Measurements from ENCODE around the gene SUMO3. TPM values are rescaled to one million over a fixed set of nuclear protein-coding genes. Genes with fewer than 3 reads are reported as not detected.

SUMO3 gene
- total RNA-seq, 1 experiment from 2014 or later, result 41.4 TPM

DNA sequence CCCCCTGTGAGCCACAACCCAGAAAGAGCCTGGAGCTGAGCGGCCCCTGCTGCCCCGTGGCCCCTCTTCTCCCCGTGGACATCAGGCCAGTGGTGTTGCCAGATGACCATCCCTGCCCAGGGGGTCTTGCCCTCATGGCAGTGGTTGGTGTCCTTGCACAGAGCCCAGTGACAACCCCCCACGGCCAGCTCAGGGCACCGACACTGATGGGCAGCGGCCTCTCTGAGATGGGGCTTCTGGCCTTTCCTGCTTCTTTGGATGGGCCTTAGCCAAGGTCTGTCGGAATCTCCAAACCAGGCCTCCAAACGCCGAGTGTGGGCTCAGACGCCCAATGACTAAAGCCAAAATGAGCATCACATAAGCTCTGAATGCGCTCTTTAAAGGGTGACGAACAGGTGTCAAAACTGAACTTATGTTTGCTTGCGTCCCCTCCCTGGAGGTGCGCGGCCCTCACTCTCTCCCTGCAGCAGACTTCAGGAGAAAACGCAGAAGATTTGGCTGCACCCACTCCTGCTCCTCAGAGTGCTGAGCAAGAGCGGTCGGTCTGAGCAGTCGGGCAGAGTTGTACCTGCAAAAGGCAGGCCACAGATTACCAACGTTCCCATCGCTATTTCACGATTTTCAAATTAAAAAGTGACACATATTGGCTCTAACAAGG is 58.1 kb downstream of the SUMO3 start:
- Histone ChIP-seq H3K36me3 (ENCODE audit: control insufficient read depth, insufficient read depth, low read length) (no peaks in the 10 kb centered on the region), H3K9me3 (ENCODE audit: control insufficient read depth, insufficient read depth, low read depth, low read length) (no peaks in the 10 kb centered on the region), H3K4me1 (ENCODE audit: control insufficient read depth, insufficient read depth, low read length) (no peaks in the 10 kb centered on the region), H3K27me3 (ENCODE audit: control insufficient read depth, insufficient read depth, low read length) (no peaks in the 10 kb centered on the region), H3K27ac (ENCODE audit: low read length) (no peak overlapping the region), H3K4me3 (ENCODE audit: low read depth in 2 of 2, low read length in 2 of 2) (no peak overlapping the region)
- ChIA-PET CTCF (no interaction called here), POLR2A (no interaction called here)
- TF ChIP-seq, protein P1, sequence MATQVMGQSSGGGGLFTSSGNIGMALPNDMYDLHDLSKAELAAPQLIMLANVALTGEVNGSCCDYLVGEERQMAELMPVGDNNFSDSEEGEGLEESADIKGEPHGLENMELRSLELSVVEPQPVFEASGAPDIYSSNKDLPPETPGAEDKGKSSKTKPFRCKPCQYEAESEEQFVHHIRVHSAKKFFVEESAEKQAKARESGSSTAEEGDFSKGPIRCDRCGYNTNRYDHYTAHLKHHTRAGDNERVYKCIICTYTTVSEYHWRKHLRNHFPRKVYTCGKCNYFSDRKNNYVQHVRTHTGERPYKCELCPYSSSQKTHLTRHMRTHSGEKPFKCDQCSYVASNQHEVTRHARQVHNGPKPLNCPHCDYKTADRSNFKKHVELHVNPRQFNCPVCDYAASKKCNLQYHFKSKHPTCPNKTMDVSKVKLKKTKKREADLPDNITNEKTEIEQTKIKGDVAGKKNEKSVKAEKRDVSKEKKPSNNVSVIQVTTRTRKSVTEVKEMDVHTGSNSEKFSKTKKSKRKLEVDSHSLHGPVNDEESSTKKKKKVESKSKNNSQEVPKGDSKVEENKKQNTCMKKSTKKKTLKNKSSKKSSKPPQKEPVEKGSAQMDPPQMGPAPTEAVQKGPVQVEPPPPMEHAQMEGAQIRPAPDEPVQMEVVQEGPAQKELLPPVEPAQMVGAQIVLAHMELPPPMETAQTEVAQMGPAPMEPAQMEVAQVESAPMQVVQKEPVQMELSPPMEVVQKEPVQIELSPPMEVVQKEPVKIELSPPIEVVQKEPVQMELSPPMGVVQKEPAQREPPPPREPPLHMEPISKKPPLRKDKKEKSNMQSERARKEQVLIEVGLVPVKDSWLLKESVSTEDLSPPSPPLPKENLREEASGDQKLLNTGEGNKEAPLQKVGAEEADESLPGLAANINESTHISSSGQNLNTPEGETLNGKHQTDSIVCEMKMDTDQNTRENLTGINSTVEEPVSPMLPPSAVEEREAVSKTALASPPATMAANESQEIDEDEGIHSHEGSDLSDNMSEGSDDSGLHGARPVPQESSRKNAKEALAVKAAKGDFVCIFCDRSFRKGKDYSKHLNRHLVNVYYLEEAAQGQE (IDR thresholded peaks at IDR 0.05; ENCODE audit: insufficient read depth in 1 of 2, low read depth in 2 of 2, low read length in 1 of 2), result no peak
- TF ChIP-seq SIN3A (IDR thresholded peaks at IDR 0.05; ENCODE audit: borderline replicate concordance, insufficient read depth, low read depth, low read length), result no peak
- TF ChIP-seq, protein P2, sequence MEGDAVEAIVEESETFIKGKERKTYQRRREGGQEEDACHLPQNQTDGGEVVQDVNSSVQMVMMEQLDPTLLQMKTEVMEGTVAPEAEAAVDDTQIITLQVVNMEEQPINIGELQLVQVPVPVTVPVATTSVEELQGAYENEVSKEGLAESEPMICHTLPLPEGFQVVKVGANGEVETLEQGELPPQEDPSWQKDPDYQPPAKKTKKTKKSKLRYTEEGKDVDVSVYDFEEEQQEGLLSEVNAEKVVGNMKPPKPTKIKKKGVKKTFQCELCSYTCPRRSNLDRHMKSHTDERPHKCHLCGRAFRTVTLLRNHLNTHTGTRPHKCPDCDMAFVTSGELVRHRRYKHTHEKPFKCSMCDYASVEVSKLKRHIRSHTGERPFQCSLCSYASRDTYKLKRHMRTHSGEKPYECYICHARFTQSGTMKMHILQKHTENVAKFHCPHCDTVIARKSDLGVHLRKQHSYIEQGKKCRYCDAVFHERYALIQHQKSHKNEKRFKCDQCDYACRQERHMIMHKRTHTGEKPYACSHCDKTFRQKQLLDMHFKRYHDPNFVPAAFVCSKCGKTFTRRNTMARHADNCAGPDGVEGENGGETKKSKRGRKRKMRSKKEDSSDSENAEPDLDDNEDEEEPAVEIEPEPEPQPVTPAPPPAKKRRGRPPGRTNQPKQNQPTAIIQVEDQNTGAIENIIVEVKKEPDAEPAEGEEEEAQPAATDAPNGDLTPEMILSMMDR (IDR thresholded peaks at IDR 0.05), result no peak
- no peak for TF ChIP-seq POLR2AphosphoS5 (IDR thresholded peaks at IDR 0.05; ENCODE audit: low read depth, low read length)
- TF ChIP-seq TCF7L2 (IDR thresholded peaks at IDR 0.05; ENCODE audit: low read depth, low read length), result no peak
- no TSS peak for BruUV-seq (replicated peaks)
- in situ Hi-C loops (cut with HindIII; ENCODE audit: low pct_unique_long_range_greater_than_20kb, low sequenced_read_pairs) (no loop called here), intact Hi-C loops (cut with micrococcal nuclease; ENCODE audit: unreplicated experiment) (no loop called here)
- ATAC-seq (no peak), DNase-seq (ENCODE audit: low read depth, low spot score) (no peak)

DNA sequence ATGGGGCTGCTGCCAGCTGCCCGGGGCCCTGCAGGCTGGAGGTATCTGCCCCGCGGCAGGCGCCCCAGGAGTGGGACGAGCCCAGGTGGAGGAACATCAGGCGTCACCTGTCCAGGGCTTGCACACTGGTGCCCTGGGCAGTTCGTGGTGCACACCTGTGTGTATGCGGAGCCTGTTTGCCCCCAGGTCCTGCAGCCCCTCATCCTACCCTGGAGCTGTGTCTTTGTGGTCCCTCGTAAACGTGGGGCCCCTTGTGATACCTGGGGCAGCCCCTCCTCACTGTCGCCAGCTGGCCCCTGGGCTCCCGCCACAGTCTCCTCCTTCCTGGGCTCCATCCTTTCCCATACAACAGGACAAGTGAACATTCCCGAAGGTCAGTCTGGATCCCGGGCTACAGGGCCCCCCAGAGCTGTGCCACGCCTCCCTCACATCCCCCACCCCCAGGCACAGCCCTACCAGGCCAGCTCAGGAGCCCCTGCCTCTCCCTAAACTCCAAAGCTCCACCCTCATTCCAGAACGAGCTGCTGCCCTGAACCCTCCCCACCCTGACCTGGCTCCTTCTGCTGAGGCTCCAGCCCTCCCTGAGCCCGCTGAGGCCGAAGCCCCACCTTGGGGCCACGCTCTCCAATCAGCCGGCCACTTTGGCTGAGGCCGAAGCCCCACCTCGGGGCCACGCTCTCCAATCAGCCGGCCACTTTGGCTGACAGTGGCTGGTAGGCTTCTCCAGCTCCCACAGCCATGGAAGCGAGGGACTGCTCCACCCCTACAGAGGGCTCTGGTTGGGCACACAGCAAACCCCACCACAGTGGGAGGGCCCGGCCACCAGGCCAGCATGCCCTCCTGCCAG is 58.9 kb downstream of the SUMO3 start:
- DNase-seq (ENCODE audit: low read depth, low spot score) (no peak), ATAC-seq (no peak)
- Histone ChIP-seq H3K27me3 (ENCODE audit: control insufficient read depth, insufficient read depth, low read length) (no peaks in the 10 kb centered on the region), H3K36me3 (ENCODE audit: control insufficient read depth, insufficient read depth, low read length) (no peaks in the 10 kb centered on the region), H3K27ac (ENCODE audit: low read length) (no peak overlapping the region), H3K9me3 (ENCODE audit: control insufficient read depth, insufficient read depth, low read depth, low read length) (no peaks in the 10 kb centered on the region), H3K4me1 (ENCODE audit: control insufficient read depth, insufficient read depth, low read length) (no peaks in the 10 kb centered on the region), H3K4me3 (ENCODE audit: low read depth in 2 of 2, low read length in 2 of 2) (no peak overlapping the region)
- in situ Hi-C loops (cut with HindIII; ENCODE audit: low pct_unique_long_range_greater_than_20kb, low sequenced_read_pairs), result no loop called here
- no TSS peak for BruUV-seq (replicated peaks)
- no peak for TF ChIP-seq TCF7L2 (IDR thresholded peaks at IDR 0.05; ENCODE audit: low read depth, low read length)
- TF ChIP-seq SIN3A (IDR thresholded peaks at IDR 0.05; ENCODE audit: borderline replicate concordance, insufficient read depth, low read depth, low read length), result no peak
- TF ChIP-seq, protein P2 (IDR thresholded peaks at IDR 0.05), result no peak
- TF ChIP-seq POLR2AphosphoS5 (IDR thresholded peaks at IDR 0.05; ENCODE audit: low read depth, low read length), result no peak
- TF ChIP-seq, protein P1 (IDR thresholded peaks at IDR 0.05; ENCODE audit: insufficient read depth in 1 of 2, low read depth in 2 of 2, low read length in 1 of 2), result no peak
- CTCF ChIA-PET, result interaction anchor here (0.6 kb wide), 1 partner anchor 154 kb away, joined by 3 read pairs; no protein-coding TSS in a partner anchor
- intact Hi-C loops (cut with micrococcal nuclease; ENCODE audit: unreplicated experiment), result no loop called here
- POLR2A ChIA-PET, result no interaction called here

All from Panc1 (cell line).